Astrocyte (in vitro differentiated cells and primary cell): ENCODE measurements around the gene RMND1. TPM values are rescaled to one million over a fixed set of nuclear protein-coding genes. Genes with fewer than 3 reads are reported as not detected.

ENCODE experiments used
- DNase-seq: peaks from one replicate; pipeline ENCODE4 v3.0.0-alpha.2; 2010; ENCODE audit warnings: low read depth
- FAIRE-seq: peaks from 2 replicates; lab custom pipeline; 2011; peaks lifted over from hg19 to GRCh38; lab: Jason Lieb, UNC
- H2AFZ ChIP-seq: 2 replicates; pipeline ENCODE4 v1.6.0; 2012; ENCODE audit warnings: low read depth, low read length, inconsistent platforms
- H3K27ac ChIP-seq: 2 replicates; pipeline ENCODE4 v1.5.1; 2011; ENCODE audit warnings: low read depth, low read length, inconsistent platforms
- H3K27me3 ChIP-seq: 2 replicates; pipeline ENCODE4 v1.6.0; 2011; ENCODE audit warnings: low read length, inconsistent platforms; ENCODE audit not compliant: insufficient read depth
- H3K36me3 ChIP-seq: 2 replicates; pipeline ENCODE4 v1.5.1; 2011; ENCODE audit warnings: low read length, inconsistent platforms; ENCODE audit not compliant: insufficient read depth
- H3K4me1 ChIP-seq: 2 replicates; pipeline ENCODE4 v1.5.1; 2011; ENCODE audit warnings: low read length, inconsistent platforms; ENCODE audit not compliant: insufficient read depth
- H3K4me2 ChIP-seq: 2 replicates; pipeline ENCODE4 v1.6.0; 2012; ENCODE audit warnings: low read length, inconsistent platforms
- H3K4me3 ChIP-seq: 2 replicates; pipeline ENCODE4 v1.5.1; 2011; ENCODE audit warnings: low read depth, mild to moderate bottlenecking, low read length, inconsistent platforms; ENCODE audit not compliant: insufficient read depth
- H3K79me2 ChIP-seq: 2 replicates; pipeline ENCODE4 v1.6.0; 2012; ENCODE audit warnings: mild to moderate bottlenecking, low read length, inconsistent platforms; ENCODE audit not compliant: insufficient read depth
- H3K9ac ChIP-seq: 2 replicates; pipeline ENCODE4 v1.6.0; 2012; ENCODE audit warnings: mild to moderate bottlenecking, low read length, inconsistent platforms
- H3K9me3 ChIP-seq: 2 replicates; pipeline ENCODE4 v1.5.1; 2012; ENCODE audit warnings: low read depth, mild to moderate bottlenecking, low read length, inconsistent platforms; ENCODE audit not compliant: insufficient read depth
- H4K20me1 ChIP-seq: 2 replicates; pipeline ENCODE4 v1.6.0; 2012; ENCODE audit warnings: low read length, inconsistent platforms; ENCODE audit not compliant: insufficient read depth
- H3K27ac Mint-ChIP-seq: one replicate; pipeline ENCODE4 v1.8.0; 2021; ENCODE audit warnings: mild to moderate bottlenecking, mixed read lengths; ENCODE audit not compliant: unreplicated experiment
- H3K27me3 Mint-ChIP-seq: one replicate; pipeline ENCODE4 v1.8.0; 2021; ENCODE audit warnings: low read depth, mixed read lengths; ENCODE audit not compliant: unreplicated experiment
- H3K36me3 Mint-ChIP-seq: one replicate; pipeline ENCODE4 v1.8.0; 2021; ENCODE audit warnings: low read depth, mixed read lengths; ENCODE audit not compliant: unreplicated experiment
- H3K4me1 Mint-ChIP-seq: one replicate; pipeline ENCODE4 v1.8.0; 2021; ENCODE audit warnings: low read depth, mixed read lengths; ENCODE audit not compliant: unreplicated experiment
- H3K4me3 Mint-ChIP-seq: one replicate; pipeline ENCODE4 v1.8.0; 2021; ENCODE audit warnings: mild to moderate bottlenecking, moderate library complexity, mixed read lengths; ENCODE audit not compliant: unreplicated experiment
- H3K9me3 Mint-ChIP-seq: one replicate; pipeline ENCODE4 v1.8.0; 2021; ENCODE audit warnings: mild to moderate bottlenecking, mixed read lengths; ENCODE audit not compliant: unreplicated experiment
- CTCF ChIP-seq: IDR thresholded peaks from 2 replicates; pipeline ENCODE4 v1.5.1; 2011; ENCODE audit warnings: low read depth, mild to moderate bottlenecking, inconsistent platforms, low read length, moderate library complexity; ENCODE audit not compliant: insufficient read depth
- EZH2 ChIP-seq: IDR thresholded peaks from 2 replicates; pipeline ENCODE4 v1.6.1; 2012; ENCODE audit warnings: mild to moderate bottlenecking, low read length, inconsistent platforms; ENCODE audit not compliant: insufficient read depth
- total RNA-seq: library from RNA; stranded (reverse); gene quantifications from 2 replicates; pipeline ENCODE4 v1.2.1, GENCODE V29; 2021

RMND1 gene
- total RNA-seq, 1 donor from 2014 or later, result 25.9 TPM

- H3K9me3 Mint-ChIP-seq, result peaks cover 3% of the 10 kb centered on the region
- TF ChIP-seq EZH2 (no peak), CTCF (no peak)
- Histone ChIP-seq H3K9ac (no peak overlapping the region), H3K79me2 (no peaks in the 10 kb centered on the region), H3K9me3 (no peaks in the 10 kb centered on the region), H3K4me2 (no peak overlapping the region), H3K4me3 (no peak overlapping the region), H3K36me3 (peaks cover 37% of the 10 kb centered on the region), H3K27me3 (no peaks in the 10 kb centered on the region), H4K20me1 (peaks cover 4% of the 10 kb centered on the region), H3K4me1 (no peaks in the 10 kb centered on the region), H2AFZ (no peak overlapping the region), H3K27ac (no peak overlapping the region)
- DNase-seq, result no peak
- H3K27ac Mint-ChIP-seq, result no peak overlapping the region
- H3K4me1 Mint-ChIP-seq, result no peaks in the 10 kb centered on the region
- H3K36me3 Mint-ChIP-seq, result peaks cover 40% of the 10 kb centered on the region
- H3K27me3 Mint-ChIP-seq, result no peaks in the 10 kb centered on the region
- no peak for FAIRE-seq
- no peak overlapping the region for H3K4me3 Mint-ChIP-seq
These were observed 39.0 kb downstream of the RMND1 start for GRCh38 chr6:151412909-151413308.

- Histone ChIP-seq H4K20me1 (peaks cover 22% of the 10 kb centered on the region), H3K9me3 (no peaks in the 10 kb centered on the region), H3K4me3 (no peak overlapping the region), H3K9ac (no peak overlapping the region), H3K27me3 (no peaks in the 10 kb centered on the region), H2AFZ (no peak overlapping the region), H3K4me2 (no peak overlapping the region), H3K4me1 (no peaks in the 10 kb centered on the region), H3K36me3 (peaks cover 25% of the 10 kb centered on the region), H3K79me2 (peaks cover 4% of the 10 kb centered on the region), H3K27ac (no peak overlapping the region)
- no peak for TF ChIP-seq CTCF
- TF ChIP-seq EZH2, result no peak
- Mint-ChIP-seq H3K4me1 (no peaks in the 10 kb centered on the region), H3K27ac (no peak overlapping the region), H3K27me3 (no peaks in the 10 kb centered on the region), H3K36me3 (peaks cover 38% of the 10 kb centered on the region), H3K9me3 (peaks cover 3% of the 10 kb centered on the region), H3K4me3 (no peak overlapping the region)
- DNase-seq (no peak), FAIRE-seq (no peak)
These were observed 42.2 kb downstream of the RMND1 start for GRCh38 chr6:151409679-151410078.

- H3K36me3 Mint-ChIP-seq, result peaks cover 38% of the 10 kb centered on the region
- no peak overlapping the region for H3K27ac Mint-ChIP-seq
- no peaks in the 10 kb centered on the region for H3K27me3 Mint-ChIP-seq
- peaks cover 8% of the 10 kb centered on the region for H3K79me2 ChIP-seq
- peaks cover 3% of the 10 kb centered on the region for H3K9me3 Mint-ChIP-seq
- no peak for FAIRE-seq
- no peak for TF ChIP-seq EZH2
- no peak for TF ChIP-seq CTCF
- H3K36me3 ChIP-seq, result peaks cover 25% of the 10 kb centered on the region
- no peak overlapping the region for H3K27ac ChIP-seq
- no peak for DNase-seq
- no peaks in the 10 kb centered on the region for H3K9me3 ChIP-seq
- H3K4me3 ChIP-seq, result no peak overlapping the region
- no peaks in the 10 kb centered on the region for H3K27me3 ChIP-seq
- no peak overlapping the region for H2AFZ ChIP-seq
- peaks cover 3% of the 10 kb centered on the region for H3K4me1 Mint-ChIP-seq
- H3K4me2 ChIP-seq, result no peak overlapping the region
- no peak overlapping the region for H3K4me3 Mint-ChIP-seq
- no peaks in the 10 kb centered on the region for H3K4me1 ChIP-seq
- no peak overlapping the region for H3K9ac ChIP-seq
- H4K20me1 ChIP-seq, result peaks cover 22% of the 10 kb centered on the region
These were observed 42.7 kb downstream of the RMND1 start for GRCh38 chr6:151409260-151409659.
